Neutrophil (primary cell): ENCODE measurements around the gene ZP4.
"Not testable (repeated sequence)": the region's sequence is repeated elsewhere in the genome, so short reads cannot be mapped to it uniquely, and the experiment has no call there.

Source experiments
- H3K27ac ChIP-seq: fragments of 200-600 bp; sonication (generic); 2 replicates; pipeline ENCODE4 v1.5.1; 2016; ENCODE audit warnings: mild to moderate bottlenecking, moderate library complexity
- H3K27me3 ChIP-seq: fragments of 200-600 bp; sonication (generic); 2 replicates; pipeline ENCODE4 v1.6.0; 2016; ENCODE audit warnings: mild to moderate bottlenecking
- H3K36me3 ChIP-seq: fragments of 200-600 bp; sonication (generic); 2 replicates; pipeline ENCODE4 v1.5.1; 2017
- H3K4me1 ChIP-seq, 2 experiments: fragments of 200-600 bp in 1 of 2; sonication (generic) in 1 of 2; 1 replicate in 1 of 2; 2 replicates in 1 of 2; pipeline versions ENCODE4 v1.5.1 to v1.6.1; 2013 to 2016; ENCODE audit warnings: low read depth in 1 of 2, low read length in 1 of 2, mild to moderate bottlenecking in 1 of 2, moderate library complexity in 1 of 2; ENCODE audit not compliant: control insufficient read depth in 1 of 2, insufficient read depth in 1 of 2
- H3K4me3 ChIP-seq, 2 experiments: fragments of 200-600 bp in 1 of 2; sonication (generic) in 1 of 2; 1 replicate in 1 of 2; 2 replicates in 1 of 2; pipeline ENCODE4 v1.5.1; 2013 to 2016; ENCODE audit warnings: low read depth in 1 of 2, low read length in 1 of 2, mild to moderate bottlenecking in 1 of 2, moderate library complexity in 1 of 2
- H3K9me3 ChIP-seq: fragments of 200-600 bp; sonication (generic); 2 replicates; pipeline ENCODE4 v1.5.1; 2016
- TF ChIP-seq, protein P1 (sequence below): fragments of 200-600 bp; sonication (generic); IDR thresholded peaks from 2 replicates; pipeline ENCODE4 v1.5.1; 2016; ENCODE audit warnings: antibody characterized with exemption

Gene ZP4

DNA sequence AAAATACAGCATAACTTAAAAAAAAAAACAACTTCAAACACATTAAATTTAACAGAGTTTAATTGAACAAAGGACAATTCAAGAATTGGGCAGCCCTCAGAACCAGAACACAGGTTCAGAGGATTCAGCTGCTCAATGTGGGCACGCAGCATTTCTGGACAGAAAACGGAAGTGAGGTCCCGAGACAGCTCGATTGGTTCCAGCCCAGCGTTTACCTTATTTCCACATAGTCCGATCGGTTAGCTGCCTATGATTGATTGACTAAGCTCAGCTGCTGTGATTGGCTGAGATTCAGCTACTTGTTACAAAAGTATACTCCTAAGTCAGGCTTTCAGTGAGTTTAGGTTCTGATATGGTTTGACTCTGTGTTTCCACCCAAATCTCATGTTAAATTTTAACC, 33.3 kb downstream of the ZP4 start:
- TF ChIP-seq, protein P1, sequence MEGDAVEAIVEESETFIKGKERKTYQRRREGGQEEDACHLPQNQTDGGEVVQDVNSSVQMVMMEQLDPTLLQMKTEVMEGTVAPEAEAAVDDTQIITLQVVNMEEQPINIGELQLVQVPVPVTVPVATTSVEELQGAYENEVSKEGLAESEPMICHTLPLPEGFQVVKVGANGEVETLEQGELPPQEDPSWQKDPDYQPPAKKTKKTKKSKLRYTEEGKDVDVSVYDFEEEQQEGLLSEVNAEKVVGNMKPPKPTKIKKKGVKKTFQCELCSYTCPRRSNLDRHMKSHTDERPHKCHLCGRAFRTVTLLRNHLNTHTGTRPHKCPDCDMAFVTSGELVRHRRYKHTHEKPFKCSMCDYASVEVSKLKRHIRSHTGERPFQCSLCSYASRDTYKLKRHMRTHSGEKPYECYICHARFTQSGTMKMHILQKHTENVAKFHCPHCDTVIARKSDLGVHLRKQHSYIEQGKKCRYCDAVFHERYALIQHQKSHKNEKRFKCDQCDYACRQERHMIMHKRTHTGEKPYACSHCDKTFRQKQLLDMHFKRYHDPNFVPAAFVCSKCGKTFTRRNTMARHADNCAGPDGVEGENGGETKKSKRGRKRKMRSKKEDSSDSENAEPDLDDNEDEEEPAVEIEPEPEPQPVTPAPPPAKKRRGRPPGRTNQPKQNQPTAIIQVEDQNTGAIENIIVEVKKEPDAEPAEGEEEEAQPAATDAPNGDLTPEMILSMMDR: no peak
- H3K36me3 ChIP-seq: no peaks in the 10 kb centered on the region

DNA sequence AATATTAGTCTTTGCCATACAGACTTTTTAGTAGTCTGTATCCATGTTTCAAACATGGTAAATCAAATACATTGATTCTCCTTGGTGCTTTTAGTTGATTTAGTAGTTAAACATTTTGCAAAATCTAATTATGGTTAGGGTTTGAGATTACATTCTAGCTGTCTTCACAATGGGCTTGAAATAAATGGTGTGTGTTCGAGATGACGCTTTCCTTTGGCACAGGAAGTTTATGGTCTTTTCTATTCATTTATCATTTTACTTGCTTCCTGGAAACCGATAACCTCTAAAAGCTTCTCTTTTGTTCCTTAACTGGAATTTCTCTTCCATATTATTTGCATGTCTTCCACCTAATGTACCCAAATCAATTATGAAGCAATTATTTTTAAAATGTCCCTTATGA, 38.4 kb downstream of the ZP4 start:
- no peaks in the 10 kb centered on the region for H3K27me3 ChIP-seq
- H3K9me3 ChIP-seq: no peaks in the 10 kb centered on the region
- no peaks in the 10 kb centered on the region for H3K4me1 ChIP-seq
- H3K4me3 ChIP-seq: no peak overlapping the region
- H3K27ac ChIP-seq: no peak overlapping the region
- TF ChIP-seq, protein P1: no peak
- H3K36me3 ChIP-seq: no peaks in the 10 kb centered on the region

More for the DNA sequence above, 33.3 kb downstream of the ZP4 start:
- Histone ChIP-seq H3K4me1 (no peaks in the 10 kb centered on the region), H3K27me3 (no peaks in the 10 kb centered on the region), H3K27ac (no peak overlapping the region), H3K9me3 (no peaks in the 10 kb centered on the region), H3K4me3 (no peak overlapping the region)

DNA sequence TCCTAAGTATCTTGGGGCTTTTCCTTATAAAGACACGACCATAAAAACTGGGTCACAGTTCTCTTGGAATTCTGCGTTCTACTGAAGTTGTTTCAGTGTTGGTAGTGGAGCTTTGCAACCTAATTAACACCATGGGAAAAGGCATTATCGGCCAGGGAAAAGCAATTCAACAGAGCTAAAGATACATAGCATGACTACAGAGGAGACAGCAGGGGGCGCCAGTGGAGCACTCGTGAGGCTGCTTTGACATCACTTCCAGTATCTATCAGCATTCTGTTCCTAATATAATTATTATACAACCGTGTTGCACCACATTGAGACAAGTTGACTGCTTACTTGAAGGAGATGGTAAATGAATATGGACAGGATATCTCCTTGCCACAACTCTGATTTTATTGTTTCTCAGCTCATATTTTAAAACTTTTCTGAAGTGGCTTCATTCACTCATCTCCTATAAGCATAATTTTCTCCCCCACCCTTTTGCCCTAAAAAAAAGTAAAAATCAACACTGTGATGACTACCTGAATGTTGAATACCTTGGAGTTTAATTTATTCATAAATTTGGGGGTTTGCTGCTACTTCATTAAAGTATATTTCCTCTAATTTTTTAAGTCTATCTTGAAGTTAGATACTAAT, 39.4 kb downstream of the ZP4 start:
- TF ChIP-seq, protein P1: no peak
- Histone ChIP-seq H3K27ac (no peak overlapping the region), H3K4me3 (no peak overlapping the region), H3K4me1 (no peaks in the 10 kb centered on the region), H3K36me3 (no peaks in the 10 kb centered on the region), H3K27me3 (no peaks in the 10 kb centered on the region), H3K9me3 (no peaks in the 10 kb centered on the region)

DNA sequence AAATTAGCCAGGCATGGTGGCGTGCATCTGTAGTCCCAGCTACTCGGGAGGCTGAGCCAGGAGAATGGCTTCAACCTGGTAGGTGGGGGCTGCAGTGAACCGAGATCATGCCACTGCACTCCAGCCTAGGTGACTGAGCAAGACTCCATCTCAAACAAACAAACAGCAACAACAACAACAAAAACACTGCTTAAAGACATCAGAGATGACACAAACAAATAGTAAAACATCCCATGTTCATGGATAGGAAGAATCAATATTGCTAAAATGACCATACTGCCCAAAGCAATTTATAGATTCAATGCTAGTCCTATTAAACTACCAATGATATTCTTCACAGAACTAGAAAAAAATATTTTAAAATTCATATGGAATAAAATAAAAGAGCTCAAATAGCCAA, 47.2 kb downstream of the ZP4 start:
- H3K36me3 ChIP-seq, H3K27me3 ChIP-seq, H3K4me3 ChIP-seq, H3K9me3 ChIP-seq, H3K27ac ChIP-seq, H3K4me1 ChIP-seq: not testable (repeated sequence)

DNA sequence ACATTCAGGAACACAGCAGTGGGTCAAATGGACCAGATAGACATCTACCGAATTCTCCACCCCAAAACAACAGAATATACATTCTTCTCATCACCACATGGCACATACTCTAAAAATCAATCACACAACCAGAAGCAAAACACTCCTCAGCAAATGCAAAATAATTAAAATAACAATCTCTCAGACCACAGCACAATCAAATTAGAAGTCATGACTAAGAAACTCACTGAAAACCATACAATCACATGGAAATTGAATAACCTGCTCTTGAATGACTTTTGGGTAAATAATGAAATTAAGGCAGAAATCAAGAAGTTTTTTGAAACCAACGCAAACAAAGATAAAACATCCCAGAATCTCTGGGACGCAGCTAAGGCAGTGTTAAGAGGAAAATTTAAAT, 49.2 kb downstream of the ZP4 start:
- H3K4me1 ChIP-seq: no peaks in the 10 kb centered on the region

DNA sequence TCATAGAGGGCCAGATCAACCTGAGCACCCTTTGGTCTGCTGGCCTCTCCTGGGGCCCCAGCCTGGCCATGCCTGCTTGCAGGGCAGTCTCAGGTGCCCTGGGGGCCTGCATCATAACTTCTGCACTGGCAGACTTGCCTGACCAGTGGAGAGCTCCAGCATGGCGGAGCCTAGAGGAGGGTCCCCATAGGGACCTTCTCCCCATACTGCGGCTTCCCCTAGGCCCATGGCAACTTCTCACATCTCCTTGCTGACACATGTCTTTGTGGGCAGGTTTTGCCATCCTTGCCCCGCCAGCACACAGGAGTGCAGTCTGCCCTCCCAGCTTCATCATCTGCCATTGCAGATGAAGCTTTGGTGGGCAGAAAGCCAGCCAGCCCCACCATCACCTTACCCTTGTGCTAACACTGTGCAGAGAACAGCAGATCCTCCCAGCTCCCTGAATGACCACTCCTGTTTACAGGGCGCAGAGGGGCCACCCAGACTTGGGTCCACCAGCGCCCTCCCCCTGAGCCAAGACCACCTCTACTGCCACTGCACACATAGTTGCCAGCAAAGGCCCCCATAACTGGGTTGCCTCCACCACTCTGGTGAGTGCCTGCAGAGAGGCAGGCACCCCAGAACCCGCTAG, 51.7 kb downstream of the ZP4 start:
- Histone ChIP-seq H3K9me3 (no peaks in the 10 kb centered on the region), H3K4me1 (no peaks in the 10 kb centered on the region), H3K36me3 (no peaks in the 10 kb centered on the region), H3K4me3 (no peak overlapping the region), H3K27me3 (no peaks in the 10 kb centered on the region), H3K27ac (no peak overlapping the region)
- TF ChIP-seq, protein P1: no peak

More for the DNA sequence above, 49.2 kb downstream of the ZP4 start:
- Histone ChIP-seq H3K36me3 (no peaks in the 10 kb centered on the region), H3K27me3 (no peaks in the 10 kb centered on the region), H3K4me3 (no peak overlapping the region), H3K27ac (no peak overlapping the region), H3K9me3 (no peaks in the 10 kb centered on the region)
- TF ChIP-seq, protein P1: no peak
